A673 (cell line): ENCODE results near the gene KMT2D.

Experiments
- CTCF ChIP-seq: fragments of 300-800, 200-600 bp; sonication (generic); conservative IDR thresholded peaks from 2 replicates; pipeline ENCODE4 v1.5.1; 2017; ENCODE audit warnings: low read depth, mild to moderate bottlenecking, antibody characterized with exemption, low read length, moderate library complexity, mixed read lengths
- EZH2 ChIP-seq: fragments of 200-600 bp; sonication (generic); IDR thresholded peaks from 2 replicates; pipeline ENCODE4 v1.6.1; 2017; ENCODE audit warnings: borderline replicate concordance, low read depth, mild to moderate bottlenecking, mixed read lengths, antibody characterized with exemption, low read length; ENCODE audit not compliant: poor library complexity, severe bottlenecking

DNA sequence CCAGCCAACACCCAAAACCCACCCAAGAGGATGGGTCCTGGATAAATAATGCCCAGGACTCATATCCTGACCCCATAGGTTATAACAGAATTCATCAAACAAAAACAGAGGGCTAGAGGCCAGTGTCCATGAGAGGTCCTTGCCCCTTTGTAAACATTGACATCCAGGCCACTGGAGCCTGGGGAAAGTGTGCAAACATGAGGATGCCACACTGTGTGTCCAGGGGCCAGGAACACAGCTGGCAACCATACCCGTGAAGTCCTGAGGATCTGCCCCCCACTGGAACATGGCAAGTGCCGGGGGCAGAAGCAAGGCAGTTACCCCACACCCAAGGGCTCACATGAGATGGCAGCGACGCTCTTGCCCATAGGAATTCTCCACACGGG lies 4.2 kb upstream of the KMT2D start:
- TF ChIP-seq CTCF (no peak), EZH2 (no peak)
